Uterus (tissue), 2 donors: ENCODE data around the gene WWOX.

Experiments used
- POLR2A ChIP-seq, 2 donors: fragments of 450-650 bp; IDR thresholded peaks; one replicate each; pipeline ENCODE4 v1.6.1; 2016; ENCODE audit warnings: antibody characterized with exemption in 2 of 2, mild to moderate bottlenecking in 1 of 2, moderate library complexity in 1 of 2
- TF ChIP-seq, protein P1 (sequence below), 4 experiments: fragments of 200-600 bp in 2 of 4; fragments of 450-650 bp in 2 of 4; sonication (generic) in 2 of 4; IDR thresholded peaks; one replicate each; pipeline ENCODE4 v1.5.1; 2016 to 2019; ENCODE audit warnings: antibody characterized with exemption in 4 of 4, mild to moderate bottlenecking in 2 of 4, moderate library complexity in 1 of 4

DNA sequence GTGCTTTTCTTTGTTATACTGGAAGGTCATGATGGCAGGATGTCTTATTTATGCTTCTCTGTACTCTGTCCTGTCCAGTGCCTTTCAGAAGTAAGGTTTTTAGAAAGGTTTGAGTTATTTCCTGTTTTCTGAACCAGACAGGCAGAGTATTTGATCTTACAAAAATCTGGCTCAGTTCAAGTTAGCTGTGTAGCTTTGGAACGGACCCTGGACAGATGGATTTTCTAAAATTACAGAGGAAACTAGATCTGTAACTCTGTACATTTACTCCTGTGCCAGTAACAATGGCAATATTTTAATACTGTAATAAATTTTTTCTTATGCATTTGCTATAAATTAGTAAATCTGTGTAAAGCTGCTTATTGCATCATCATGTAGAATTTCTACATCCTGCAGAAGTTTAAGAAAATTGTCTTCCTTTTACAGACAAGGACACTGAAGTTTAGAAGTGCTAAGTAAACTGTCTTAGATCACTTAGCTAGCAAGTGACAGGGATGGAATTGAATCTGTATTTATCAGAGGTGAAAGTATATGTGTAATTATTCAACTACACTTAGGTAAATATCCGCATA, 347.6 kb downstream of the WWOX start:
- TF ChIP-seq, protein P1, sequence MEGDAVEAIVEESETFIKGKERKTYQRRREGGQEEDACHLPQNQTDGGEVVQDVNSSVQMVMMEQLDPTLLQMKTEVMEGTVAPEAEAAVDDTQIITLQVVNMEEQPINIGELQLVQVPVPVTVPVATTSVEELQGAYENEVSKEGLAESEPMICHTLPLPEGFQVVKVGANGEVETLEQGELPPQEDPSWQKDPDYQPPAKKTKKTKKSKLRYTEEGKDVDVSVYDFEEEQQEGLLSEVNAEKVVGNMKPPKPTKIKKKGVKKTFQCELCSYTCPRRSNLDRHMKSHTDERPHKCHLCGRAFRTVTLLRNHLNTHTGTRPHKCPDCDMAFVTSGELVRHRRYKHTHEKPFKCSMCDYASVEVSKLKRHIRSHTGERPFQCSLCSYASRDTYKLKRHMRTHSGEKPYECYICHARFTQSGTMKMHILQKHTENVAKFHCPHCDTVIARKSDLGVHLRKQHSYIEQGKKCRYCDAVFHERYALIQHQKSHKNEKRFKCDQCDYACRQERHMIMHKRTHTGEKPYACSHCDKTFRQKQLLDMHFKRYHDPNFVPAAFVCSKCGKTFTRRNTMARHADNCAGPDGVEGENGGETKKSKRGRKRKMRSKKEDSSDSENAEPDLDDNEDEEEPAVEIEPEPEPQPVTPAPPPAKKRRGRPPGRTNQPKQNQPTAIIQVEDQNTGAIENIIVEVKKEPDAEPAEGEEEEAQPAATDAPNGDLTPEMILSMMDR (IDR thresholded peaks at IDR 0.05): no peak
- no peak for TF ChIP-seq POLR2A (IDR thresholded peaks at IDR 0.05)
